Large intestine (tissue), 3 donors: Measurements from ENCODE around the gene SEMA6A. TPM values are rescaled to one million over a fixed set of nuclear protein-coding genes. Genes with fewer than 3 reads are reported as not detected.

ENCODE experiments used
- DNase-seq, 2 donors: peaks; one replicate each; pipeline versions ENCODE4 v3.0.0 to v3.0.0-alpha.2; 2013
- H3K27ac ChIP-seq: one replicate; pipeline ENCODE4 v1.5.1; 2013; ENCODE audit warnings: low read length
- H3K27me3 ChIP-seq: 2 replicates; pipeline ENCODE4 v1.6.1; 2013; ENCODE audit warnings: low read length; ENCODE audit not compliant: control insufficient read depth, insufficient read depth
- H3K36me3 ChIP-seq: 2 replicates; pipeline ENCODE4 v1.6.1; 2013; ENCODE audit warnings: low read length; ENCODE audit not compliant: control insufficient read depth, insufficient read depth
- H3K4me1 ChIP-seq: one replicate; pipeline ENCODE4 v1.6.1; 2013; ENCODE audit warnings: low read length; ENCODE audit not compliant: control insufficient read depth, insufficient read depth
- H3K4me3 ChIP-seq: one replicate; pipeline ENCODE4 v1.5.1; 2013; ENCODE audit warnings: low read length
- H3K9me3 ChIP-seq: one replicate; pipeline ENCODE4 v1.6.1; 2013; ENCODE audit warnings: mild to moderate bottlenecking, low read depth, low read length, moderate library complexity; ENCODE audit not compliant: control insufficient read depth
- WGBS: methylation state at CpG from one replicate; pipeline ENCODE4 v1.1.5; 2013; ENCODE audit warnings: low lambda C conversion rate; ENCODE audit not compliant: insufficient coverage; 5-methylcytosine and 5-hydroxymethylcytosine counted together
- polyA plus RNA-seq: library from polyadenylated mRNA; unstranded; fragments of 120-200 nt; gene quantifications from one replicate; pipeline ENCODE4 v1.2.1, GENCODE V29; 2013

The SEMA6A gene
- polyA plus RNA-seq, 1 donor = 55.9 TPM

DNA sequence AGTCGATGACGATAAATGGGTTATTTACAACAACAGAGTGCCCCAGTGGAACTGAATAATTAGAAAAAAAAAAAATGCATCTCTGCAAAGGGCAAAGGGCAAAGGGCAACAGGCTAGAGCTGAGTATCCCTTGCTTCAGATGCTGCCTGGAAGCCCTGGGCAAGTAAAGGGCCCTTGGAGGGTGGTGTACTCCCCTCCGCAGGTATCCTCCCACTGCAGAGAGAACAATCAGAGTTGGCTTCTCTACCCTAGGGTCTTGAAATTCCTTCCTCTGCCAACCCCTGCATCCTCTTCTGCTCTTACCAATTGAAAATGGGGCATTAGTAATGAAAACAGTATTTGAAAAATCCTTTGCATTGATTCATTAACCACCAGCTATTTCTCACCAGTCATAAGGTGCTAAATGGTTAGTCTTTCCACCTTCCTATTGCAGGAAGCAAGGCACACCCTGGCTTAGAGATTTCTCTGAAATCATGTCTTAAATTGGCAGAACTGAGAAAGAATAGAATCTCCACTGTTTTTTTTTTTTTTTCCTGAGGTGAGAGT, 122.6 kb downstream of the SEMA6A start:
- 80% methylated on average over 1 of the region's 3 CpGs for WGBS
- Histone ChIP-seq H3K27me3 (no peaks in the 10 kb centered on the region), H3K4me3 (no peak overlapping the region), H3K27ac (no peak overlapping the region), H3K36me3 (peaks cover 48% of the 10 kb centered on the region), H3K9me3 (peaks cover 5% of the 10 kb centered on the region), H3K4me1 (no peaks in the 10 kb centered on the region)
- DNase-seq = no peak

DNA sequence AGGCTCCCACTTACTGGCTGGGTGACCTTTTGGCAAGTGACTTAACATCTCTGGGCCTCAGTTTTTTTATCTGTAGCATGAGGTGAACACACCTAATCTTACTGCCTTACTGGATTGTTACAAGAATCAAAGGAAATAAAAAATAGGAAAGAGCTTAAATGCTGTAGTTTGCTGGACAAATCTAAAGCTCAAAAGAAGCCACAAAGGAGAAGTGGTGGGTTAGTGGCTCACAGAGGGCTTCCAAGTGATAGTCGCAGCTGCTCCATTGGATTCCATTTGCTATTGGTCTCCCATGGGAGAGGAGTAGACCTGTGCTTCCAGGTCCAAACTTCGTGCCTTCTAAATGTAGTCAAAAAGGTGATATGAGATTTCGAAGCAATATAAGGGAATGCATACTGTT, 123.6 kb downstream of the SEMA6A start:
- DNase-seq = no peak
- Histone ChIP-seq H3K4me3 (no peak overlapping the region), H3K27ac (no peak overlapping the region), H3K27me3 (no peaks in the 10 kb centered on the region), H3K9me3 (peaks cover 9% of the 10 kb centered on the region), H3K4me1 (no peaks in the 10 kb centered on the region), H3K36me3 (peaks cover 48% of the 10 kb centered on the region)
- no CpG with 5 or more reads among the region's 3 CpGs for WGBS

DNA sequence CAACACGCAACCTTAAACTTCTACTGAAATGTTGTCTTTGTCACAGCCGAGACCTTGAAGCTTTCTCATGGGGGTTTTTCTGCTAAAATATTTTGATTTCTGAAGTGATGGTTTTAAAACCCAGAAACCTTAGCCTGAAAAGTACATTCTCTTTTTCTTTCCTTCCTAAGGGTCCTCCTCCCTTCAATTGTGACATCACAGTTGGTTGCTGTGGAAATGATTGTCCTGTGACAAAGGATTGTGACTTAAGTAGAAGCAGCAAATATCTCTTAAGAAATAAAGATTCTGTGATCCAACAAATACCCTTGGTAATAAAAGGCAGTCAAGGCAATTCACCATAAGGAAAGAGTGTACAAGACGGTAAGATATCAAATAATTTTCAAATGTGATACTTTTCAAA, 125.2 kb downstream of the SEMA6A start:
- Histone ChIP-seq H3K4me3 (no peak overlapping the region), H3K36me3 (peaks cover 60% of the 10 kb centered on the region), H3K27me3 (no peaks in the 10 kb centered on the region), H3K4me1 (no peaks in the 10 kb centered on the region), H3K27ac (no peak overlapping the region), H3K9me3 (peaks cover 9% of the 10 kb centered on the region)
- 80% methylated on average over 1 of the region's 3 CpGs for WGBS
- DNase-seq = no peak

DNA sequence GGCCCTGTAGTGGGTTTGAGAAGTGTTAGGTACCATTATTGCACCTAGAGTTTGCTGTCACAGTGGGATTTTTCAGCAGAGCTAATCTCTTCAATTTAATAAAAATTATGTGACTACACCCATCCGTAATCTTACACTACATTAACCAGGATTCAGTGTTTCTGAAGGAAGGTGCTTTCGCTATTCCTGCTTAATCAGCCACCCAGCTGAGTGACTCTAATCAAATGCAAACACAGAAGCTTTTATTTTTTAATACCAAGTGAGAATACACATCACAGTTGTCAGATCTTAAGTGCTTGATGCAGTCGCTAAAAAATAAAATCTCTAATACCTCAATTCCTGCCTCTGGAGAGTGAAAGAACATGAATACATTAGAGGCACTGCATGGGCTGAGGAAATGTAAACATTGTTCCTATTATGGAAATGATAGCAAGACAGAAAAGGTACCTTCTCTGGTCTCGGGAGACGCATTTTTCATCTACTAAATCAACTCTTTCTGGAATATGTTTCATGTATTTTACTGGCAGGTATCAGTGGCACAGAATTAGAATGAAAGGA, 125.7 kb downstream of the SEMA6A start:
- H3K27ac ChIP-seq = no peak overlapping the region
- WGBS = no CpG with 5 or more reads among the region's 5 CpGs

DNA sequence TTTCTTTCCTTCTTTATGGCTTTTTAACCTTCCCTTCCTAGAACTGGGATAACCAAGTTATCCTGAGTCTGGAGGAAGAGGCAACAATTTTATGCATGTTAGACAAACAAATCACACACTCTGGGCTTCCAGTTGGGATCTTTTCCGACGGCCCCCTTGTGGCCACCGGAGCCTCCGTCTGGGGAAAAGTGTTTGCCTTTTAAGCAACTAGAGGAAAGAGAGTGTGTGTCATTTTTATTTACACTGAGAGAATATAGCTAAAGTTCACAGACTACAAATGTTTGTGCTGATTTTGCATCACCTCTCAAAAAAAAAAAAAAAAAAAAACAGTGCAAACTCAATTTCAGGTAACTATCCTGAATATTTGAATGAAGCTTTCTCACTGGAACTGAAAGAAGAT, 126.2 kb downstream of the SEMA6A start:
- peaks cover 9% of the 10 kb centered on the region for H3K9me3 ChIP-seq
- no peaks in the 10 kb centered on the region for H3K4me1 ChIP-seq
- no peak overlapping the region for H3K4me3 ChIP-seq
- H3K27me3 ChIP-seq = no peaks in the 10 kb centered on the region
- WGBS = no CpG with 5 or more reads among the region's 4 CpGs
- H3K27ac ChIP-seq = no peak overlapping the region
- peaks cover 62% of the 10 kb centered on the region for H3K36me3 ChIP-seq
- no peak for DNase-seq

More for the DNA sequence above, 125.7 kb downstream of the SEMA6A start:
- Histone ChIP-seq H3K4me1 (no peaks in the 10 kb centered on the region), H3K27me3 (no peaks in the 10 kb centered on the region), H3K9me3 (peaks cover 9% of the 10 kb centered on the region), H3K36me3 (peaks cover 58% of the 10 kb centered on the region), H3K4me3 (no peak overlapping the region)
- no peak for DNase-seq

DNA sequence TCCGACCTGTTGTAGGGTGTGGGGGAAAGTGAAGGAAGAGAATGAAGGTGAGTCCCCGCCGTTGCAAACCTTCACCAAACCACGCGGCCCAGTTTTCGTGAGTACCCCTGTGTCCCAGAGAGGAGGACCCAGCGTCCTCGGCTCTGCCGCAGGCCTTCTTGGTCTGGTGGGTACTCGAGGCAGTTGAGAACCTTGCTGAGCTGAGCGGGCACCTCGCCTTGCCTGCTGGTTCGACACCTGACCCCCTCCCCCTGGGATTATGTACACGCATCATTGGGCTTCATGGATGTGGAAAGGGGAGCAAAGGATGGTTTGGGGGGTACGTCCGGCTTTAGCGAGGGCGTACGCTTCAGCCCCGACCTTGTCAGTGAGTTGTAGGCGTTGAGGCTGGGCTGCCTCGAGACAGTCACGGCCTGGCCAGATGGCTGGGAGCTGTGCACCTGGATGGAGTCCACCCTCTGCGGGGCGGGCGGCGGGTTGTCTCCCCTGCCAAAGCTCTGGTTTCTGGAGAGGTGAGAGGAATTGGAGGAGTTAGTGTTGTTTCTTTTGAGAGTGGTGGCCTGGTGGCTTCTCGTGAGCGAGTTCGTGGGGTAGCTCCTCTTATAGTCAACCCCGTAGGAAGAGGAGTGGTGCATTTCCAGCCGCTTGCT, 128.1 kb downstream of the SEMA6A start:
- no CpG with 5 or more reads among the region's 32 CpGs for WGBS
- Histone ChIP-seq H3K36me3 (peaks cover 56% of the 10 kb centered on the region), H3K4me1 (no peaks in the 10 kb centered on the region), H3K4me3 (no peak overlapping the region), H3K27ac (no peak overlapping the region), H3K27me3 (no peaks in the 10 kb centered on the region), H3K9me3 (peaks cover 9% of the 10 kb centered on the region)
- DNase-seq = no peak

DNA sequence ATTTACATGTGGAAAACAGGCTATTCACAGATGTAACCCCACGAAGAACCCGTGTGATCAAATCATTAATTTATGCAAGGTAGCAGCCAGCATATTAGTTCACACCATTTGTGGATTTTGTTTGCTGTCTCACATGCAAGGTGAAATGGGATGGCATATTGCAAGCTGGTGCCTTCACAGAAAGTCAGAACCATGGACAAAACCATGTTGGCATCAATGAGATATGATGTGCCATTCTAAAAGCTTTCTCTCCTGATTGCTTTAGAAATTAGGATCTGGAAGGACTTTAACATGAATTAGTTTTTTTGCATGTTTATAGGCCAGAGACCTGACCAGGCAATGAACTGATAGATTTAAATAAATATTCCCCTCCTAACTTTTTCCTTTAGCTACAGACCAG, 129.3 kb downstream of the SEMA6A start:
- H3K27ac ChIP-seq = no peak overlapping the region
- no peak for DNase-seq
- H3K9me3 ChIP-seq = peaks cover 9% of the 10 kb centered on the region
- peaks cover 47% of the 10 kb centered on the region for H3K36me3 ChIP-seq
- no peaks in the 10 kb centered on the region for H3K4me1 ChIP-seq
- WGBS = no CpG with 5 or more reads among the region's 2 CpGs
- no peaks in the 10 kb centered on the region for H3K27me3 ChIP-seq
- H3K4me3 ChIP-seq = no peak overlapping the region

DNA sequence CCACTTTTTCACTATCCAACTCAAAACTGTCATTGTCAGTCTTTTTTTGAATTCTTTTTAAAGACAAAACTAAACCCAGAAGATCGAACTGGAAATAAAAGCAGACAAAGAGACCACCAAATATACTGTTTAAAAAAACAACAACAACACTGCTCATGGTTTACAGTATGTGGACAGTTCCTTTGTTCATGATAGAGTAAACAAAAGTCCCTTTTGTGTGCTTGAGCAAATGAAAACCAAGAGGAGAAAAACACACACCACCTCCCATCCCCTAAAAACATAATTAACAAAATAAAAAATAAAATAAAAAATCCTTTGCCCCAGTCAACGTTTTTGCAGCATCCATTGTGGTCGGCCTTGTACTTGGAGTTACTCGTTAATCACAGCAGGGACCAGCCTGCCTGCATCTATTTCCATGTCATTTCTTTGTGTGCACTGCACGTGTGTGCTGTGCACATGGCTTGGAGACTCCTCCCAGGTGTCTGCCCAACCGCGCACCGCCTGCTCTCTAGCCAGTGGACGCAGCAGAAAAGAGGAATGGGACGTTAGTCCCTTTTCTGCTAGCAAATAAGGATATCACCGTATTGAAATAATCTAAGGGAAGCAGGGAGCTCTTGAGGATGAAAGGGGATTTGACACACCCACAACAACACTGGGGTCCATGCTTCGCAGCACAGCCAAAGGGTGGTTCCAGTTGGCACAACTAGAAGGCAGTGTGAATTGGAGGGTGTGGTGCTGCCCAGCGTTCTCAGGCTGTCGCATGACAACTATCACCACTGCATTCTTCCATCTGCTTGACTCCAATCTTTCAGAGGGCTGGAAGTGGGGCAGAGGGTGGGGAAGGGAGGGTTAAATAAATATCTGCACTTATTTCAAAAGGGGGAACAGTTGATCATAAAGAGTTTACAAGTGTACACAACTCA, 130.0 kb downstream of the SEMA6A start:
- Histone ChIP-seq H3K36me3 (peaks cover 45% of the 10 kb centered on the region), H3K4me1 (no peaks in the 10 kb centered on the region), H3K4me3 (no peak overlapping the region), H3K27ac (no peak overlapping the region), H3K9me3 (peaks cover 9% of the 10 kb centered on the region), H3K27me3 (no peaks in the 10 kb centered on the region)
- WGBS = 70% methylated on average over 2 of the region's 14 CpGs
- DNase-seq = no peak

DNA sequence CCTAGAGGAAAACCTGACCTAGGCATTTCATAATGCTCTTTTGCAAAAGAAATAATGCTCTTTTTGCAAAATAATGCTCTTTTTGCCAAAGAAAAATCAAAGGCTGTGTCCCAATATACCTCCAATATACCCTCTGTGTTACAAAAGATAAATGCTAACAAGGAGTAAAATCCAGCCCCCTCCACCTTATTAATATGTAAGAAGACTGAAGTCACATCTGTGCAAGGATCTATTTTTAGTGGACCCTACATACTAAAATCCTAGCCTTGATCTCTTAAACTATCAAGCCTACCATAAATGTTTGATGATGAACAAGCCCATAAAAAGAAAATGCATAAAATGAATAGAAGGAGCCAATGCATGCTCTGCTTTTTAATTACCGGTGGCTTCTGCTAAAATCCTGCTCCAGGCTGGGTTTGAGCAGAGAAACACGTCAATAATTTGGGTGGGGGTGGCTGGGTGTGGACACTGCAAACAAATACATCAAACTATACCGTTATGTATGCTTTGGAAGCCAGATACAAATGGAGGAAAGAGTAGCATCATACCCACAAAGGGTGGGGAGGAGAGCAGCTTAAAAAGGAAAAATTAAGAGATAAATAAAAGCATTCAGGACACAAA, 131.6 kb downstream of the SEMA6A start:
- no peaks in the 10 kb centered on the region for H3K4me1 ChIP-seq
- H3K27ac ChIP-seq = no peak overlapping the region
- peaks cover 41% of the 10 kb centered on the region for H3K36me3 ChIP-seq
- no peaks in the 10 kb centered on the region for H3K27me3 ChIP-seq
- no peak for DNase-seq
- WGBS = no CpG with 5 or more reads among the region's 3 CpGs
- H3K4me3 ChIP-seq = no peak overlapping the region
- H3K9me3 ChIP-seq = peaks cover 9% of the 10 kb centered on the region

DNA sequence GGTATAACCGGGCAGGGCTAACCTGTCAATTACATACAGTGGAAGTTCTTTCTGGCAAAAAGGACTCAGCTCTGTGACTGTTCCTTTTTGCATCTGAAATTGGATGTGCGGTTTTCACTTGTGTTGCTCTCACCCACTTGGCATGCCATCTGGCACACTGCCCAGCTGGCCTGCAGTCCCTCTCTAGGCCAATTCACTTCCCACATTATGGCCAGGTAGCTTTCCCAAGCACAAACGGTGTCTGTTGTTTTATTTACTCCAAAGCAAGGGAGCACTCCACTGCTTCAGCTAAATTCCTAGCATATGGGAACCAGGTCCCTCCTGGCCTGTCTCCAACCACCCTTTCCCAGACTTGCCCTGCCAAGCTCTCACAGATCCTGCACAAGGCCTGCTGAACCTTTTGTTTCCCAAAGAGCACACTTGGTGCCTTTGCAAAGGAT, 132.5 kb downstream of the SEMA6A start:
- WGBS = no CpG with 5 or more reads among the region's 3 CpGs
- no peak for DNase-seq
- Histone ChIP-seq H3K4me3 (no peak overlapping the region), H3K4me1 (no peaks in the 10 kb centered on the region), H3K27ac (no peak overlapping the region), H3K27me3 (no peaks in the 10 kb centered on the region), H3K36me3 (peaks cover 32% of the 10 kb centered on the region), H3K9me3 (peaks cover 5% of the 10 kb centered on the region)
